ENCODE results near the gene MIR17HG. TPM values are rescaled to one million over a fixed set of nuclear protein-coding genes. Genes with fewer than 3 reads are reported as not detected.

The MIR17HG gene
- total RNA-seq, 3 donors from 2014 or later (not counting 1 experiment from before 2014, with no cell fraction given) = 2.2 to 8.1 (median 6.1) TPM

DNA sequence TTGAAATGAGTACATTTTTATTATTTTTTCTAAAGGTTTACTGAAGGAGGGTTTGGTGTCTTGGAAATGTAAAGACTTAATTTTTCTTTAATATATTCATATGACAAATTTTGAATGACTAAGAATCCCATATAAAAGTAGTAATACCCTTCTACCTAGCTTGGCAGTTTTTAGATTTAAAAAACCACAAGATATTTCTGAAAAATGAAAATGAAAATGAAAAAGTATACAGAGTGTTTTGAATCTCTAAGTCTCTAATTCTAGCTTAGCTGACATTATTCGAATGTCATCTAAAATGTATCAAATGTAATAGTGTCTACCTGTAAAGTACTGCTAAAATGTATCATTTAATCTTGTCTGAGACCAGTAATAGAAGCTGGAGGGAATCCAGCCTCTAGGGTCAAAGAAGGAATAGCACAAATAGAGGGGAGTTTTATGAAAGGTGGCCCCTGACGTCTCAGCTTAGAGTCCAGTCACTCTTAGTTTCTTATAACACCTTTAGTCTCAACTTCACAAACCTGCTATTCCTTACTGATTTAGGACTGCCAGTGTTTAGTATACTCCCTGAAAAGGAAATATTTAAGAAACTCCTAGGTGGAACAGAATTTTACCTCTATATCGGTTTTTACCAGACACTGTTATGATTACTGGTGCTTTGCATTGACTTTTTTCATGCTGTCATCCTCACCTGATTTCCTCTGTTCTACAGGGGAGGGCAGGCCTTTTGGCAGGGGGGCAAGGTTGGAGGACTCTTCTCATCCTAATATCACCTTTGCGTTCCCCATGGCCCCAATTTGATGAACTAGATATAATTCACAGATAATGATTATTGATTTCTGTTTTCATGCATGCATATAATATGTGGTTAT, 16.2 kb upstream of the MIR17HG start:
- no peak for DNase-seq
- Histone ChIP-seq H3K4me3 (ENCODE audit: low read length) (no peak overlapping the region), H3K27me3 (ENCODE audit: control insufficient read depth, insufficient read depth, low read length) (no peaks in the 10 kb centered on the region), H3K36me3 (ENCODE audit: control insufficient read depth, insufficient read depth, low read length) (no peaks in the 10 kb centered on the region), H3K4me1 (ENCODE audit: control insufficient read depth, insufficient read depth, low read length) (no peaks in the 10 kb centered on the region), H3K27ac (ENCODE audit: low read length) (no peak overlapping the region), H3K9me3 (ENCODE audit: control insufficient read depth, insufficient read depth, low read length) (no peaks in the 10 kb centered on the region)
- H3K4me1 Mint-ChIP-seq = no peaks in the 10 kb centered on the region
- H3K36me3 Mint-ChIP-seq = no peaks in the 10 kb centered on the region
- WGBS (ENCODE audit: insufficient coverage) = 71% methylated on average over 1 of the region's 4 CpGs
- intact Hi-C loops (cut with micrococcal nuclease) = no loop called here
- no peak overlapping the region for H3K27ac Mint-ChIP-seq
- ATAC-seq = no peak
- TF ChIP-seq, protein P1, sequence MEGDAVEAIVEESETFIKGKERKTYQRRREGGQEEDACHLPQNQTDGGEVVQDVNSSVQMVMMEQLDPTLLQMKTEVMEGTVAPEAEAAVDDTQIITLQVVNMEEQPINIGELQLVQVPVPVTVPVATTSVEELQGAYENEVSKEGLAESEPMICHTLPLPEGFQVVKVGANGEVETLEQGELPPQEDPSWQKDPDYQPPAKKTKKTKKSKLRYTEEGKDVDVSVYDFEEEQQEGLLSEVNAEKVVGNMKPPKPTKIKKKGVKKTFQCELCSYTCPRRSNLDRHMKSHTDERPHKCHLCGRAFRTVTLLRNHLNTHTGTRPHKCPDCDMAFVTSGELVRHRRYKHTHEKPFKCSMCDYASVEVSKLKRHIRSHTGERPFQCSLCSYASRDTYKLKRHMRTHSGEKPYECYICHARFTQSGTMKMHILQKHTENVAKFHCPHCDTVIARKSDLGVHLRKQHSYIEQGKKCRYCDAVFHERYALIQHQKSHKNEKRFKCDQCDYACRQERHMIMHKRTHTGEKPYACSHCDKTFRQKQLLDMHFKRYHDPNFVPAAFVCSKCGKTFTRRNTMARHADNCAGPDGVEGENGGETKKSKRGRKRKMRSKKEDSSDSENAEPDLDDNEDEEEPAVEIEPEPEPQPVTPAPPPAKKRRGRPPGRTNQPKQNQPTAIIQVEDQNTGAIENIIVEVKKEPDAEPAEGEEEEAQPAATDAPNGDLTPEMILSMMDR (IDR thresholded peaks at IDR 0.05) = no peak
- H3K4me3 Mint-ChIP-seq = no peak overlapping the region
- H3K27me3 Mint-ChIP-seq (ENCODE audit: low read depth in 2 of 2) = peaks cover 13 to 36% of the 10 kb centered on the region in 2 donors
- no peaks in the 10 kb centered on the region for H3K9me3 Mint-ChIP-seq

DNA sequence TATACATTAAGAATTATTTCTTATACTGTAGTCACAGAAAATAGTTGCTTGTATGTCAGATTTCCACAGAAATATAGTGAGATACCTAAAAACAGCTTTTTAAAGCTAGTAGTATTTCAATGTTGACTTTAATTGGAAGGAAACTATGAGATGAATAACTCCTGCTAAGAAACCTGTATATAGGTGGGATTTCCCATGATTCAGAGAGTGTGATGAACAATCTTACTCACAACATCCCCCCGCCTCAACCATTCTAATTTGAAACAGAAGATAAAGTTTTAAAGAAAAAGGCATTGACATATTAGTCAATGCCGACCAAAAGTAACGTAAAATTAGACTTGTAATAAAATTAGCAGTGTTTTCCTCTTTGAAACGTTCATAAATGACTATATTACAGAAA, 1.4 kb upstream of the MIR17HG start:
- peak overlapping the region; percentile 35 for H3K4me3 Mint-ChIP-seq
- H3K9me3 Mint-ChIP-seq = no peaks in the 10 kb centered on the region
- TF ChIP-seq, protein P1 (IDR thresholded peaks at IDR 0.05) = no peak
- Histone ChIP-seq H3K27me3 (ENCODE audit: control insufficient read depth, insufficient read depth, low read length) (no peaks in the 10 kb centered on the region), H3K4me3 (ENCODE audit: low read length) (no peak overlapping the region), H3K4me1 (ENCODE audit: control insufficient read depth, insufficient read depth, low read length) (peaks cover 8% of the 10 kb centered on the region), H3K9me3 (ENCODE audit: control insufficient read depth, insufficient read depth, low read length) (no peaks in the 10 kb centered on the region), H3K27ac (ENCODE audit: low read length) (no peak overlapping the region), H3K36me3 (ENCODE audit: control insufficient read depth, insufficient read depth, low read length) (peaks cover 7% of the 10 kb centered on the region)
- WGBS (ENCODE audit: insufficient coverage) = no CpG with 5 or more reads among the region's 4 CpGs
- no peak overlapping the region for H3K27ac Mint-ChIP-seq
- ATAC-seq = no peak
- H3K4me1 Mint-ChIP-seq = peaks cover 16% of the 10 kb centered on the region in 2 donors
- intact Hi-C loops (cut with micrococcal nuclease) = no loop called here
- DNase-seq = no peak
- peaks cover 7 to 9% of the 10 kb centered on the region in 2 donors for H3K27me3 Mint-ChIP-seq (ENCODE audit: low read depth in 2 of 2)
- no peaks in the 10 kb centered on the region for H3K36me3 Mint-ChIP-seq

DNA sequence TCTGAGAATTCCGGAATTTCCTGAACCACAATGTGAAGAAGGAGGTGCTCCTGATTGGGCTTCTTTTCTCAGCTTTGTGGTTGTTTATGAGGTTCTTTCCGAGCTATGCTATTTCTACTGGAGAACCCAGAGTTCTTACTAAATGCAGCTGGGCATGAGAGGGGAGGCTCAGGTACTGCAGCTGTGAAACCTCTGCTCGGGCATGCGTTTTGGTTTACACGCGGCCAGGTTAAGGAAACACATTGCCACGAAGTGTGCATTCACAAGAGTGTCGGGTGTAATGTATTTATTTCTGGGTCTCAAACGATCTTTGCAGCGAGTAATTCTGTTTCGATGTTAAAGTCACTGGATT, 661 bp upstream of the MIR17HG start:
- under 1% methylated on average over 11 of the region's 11 CpGs for WGBS (ENCODE audit: insufficient coverage)
- peak overlapping the region; percentile 47 for H3K27ac ChIP-seq (ENCODE audit: low read length)
- TF ChIP-seq, protein P1 (IDR thresholded peaks at IDR 0.05) = no peak
- no peaks in the 10 kb centered on the region for H3K27me3 ChIP-seq (ENCODE audit: control insufficient read depth, insufficient read depth, low read length)
- H3K9me3 ChIP-seq (ENCODE audit: control insufficient read depth, insufficient read depth, low read length) = no peaks in the 10 kb centered on the region
- peaks cover 13% of the 10 kb centered on the region for H3K36me3 ChIP-seq (ENCODE audit: control insufficient read depth, insufficient read depth, low read length)
- no peaks in the 10 kb centered on the region for H3K36me3 Mint-ChIP-seq
- H3K4me3 ChIP-seq (ENCODE audit: low read length) = peak overlapping the region; percentile 64
- H3K9me3 Mint-ChIP-seq = no peaks in the 10 kb centered on the region
- intact Hi-C loops (cut with micrococcal nuclease) = no loop called here
- H3K4me1 Mint-ChIP-seq = peaks cover 16% of the 10 kb centered on the region in 2 donors
- peaks cover 8% of the 10 kb centered on the region for H3K4me1 ChIP-seq (ENCODE audit: control insufficient read depth, insufficient read depth, low read length)
- peak in 1 of 2 donors; percentile 70 for DNase-seq
- peak overlapping the region; percentile 99 for H3K4me3 Mint-ChIP-seq
- peak overlapping the region; percentile 84 to 95 for H3K27ac Mint-ChIP-seq
- no peak for ATAC-seq
- peaks cover 5 to 8% of the 10 kb centered on the region in 2 donors for H3K27me3 Mint-ChIP-seq (ENCODE audit: low read depth in 2 of 2)

All from natural killer cell (primary cell).